Ecto neural progenitor cell (in vitro differentiated cells): ENCODE measurements around the gene EPG5.
"Not testable (repeated sequence)": the region's sequence is repeated elsewhere in the genome, so short reads cannot be mapped to it uniquely, and the experiment has no call there.

ENCODE experiments used
- DNase-seq: peaks from one replicate; pipeline ENCODE4 v3.0.0-alpha.2; 2018; ENCODE audit warnings: low spot score

EPG5 gene

GRCh38 chr18:45978084-45978483 is 11.0 kb upstream of the EPG5 start:
- DNase-seq, result no peak

- no peak for DNase-seq
These were observed 9.8 kb upstream of the EPG5 start for GRCh38 chr18:45976974-45977373.

GRCh38 chr18:45976566-45976965 is 9.4 kb upstream of the EPG5 start:
- no peak for DNase-seq

- DNase-seq, result no peak
These were observed 7.0 kb upstream of the EPG5 start for GRCh38 chr18:45974088-45974536.

DNA sequence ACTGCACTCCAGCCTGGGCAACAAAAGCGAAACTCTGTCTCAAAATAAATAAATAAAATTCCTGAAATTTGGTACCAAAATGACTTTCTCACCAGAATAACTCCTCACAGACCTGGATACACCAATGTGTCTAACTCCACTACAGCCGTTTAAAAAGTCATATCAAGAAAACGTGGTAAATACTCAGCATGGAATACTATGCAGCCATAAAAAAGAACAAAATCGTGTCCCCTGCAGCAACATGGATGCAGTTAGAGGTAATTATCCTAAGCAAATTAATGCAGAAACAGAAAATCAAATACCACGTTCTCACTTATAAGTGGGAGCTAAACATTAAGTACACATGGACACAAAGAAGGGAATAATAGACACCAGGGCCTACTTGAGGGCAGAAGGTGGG is 2.2 kb downstream of the EPG5 start:
- not testable (repeated sequence) for DNase-seq

DNA sequence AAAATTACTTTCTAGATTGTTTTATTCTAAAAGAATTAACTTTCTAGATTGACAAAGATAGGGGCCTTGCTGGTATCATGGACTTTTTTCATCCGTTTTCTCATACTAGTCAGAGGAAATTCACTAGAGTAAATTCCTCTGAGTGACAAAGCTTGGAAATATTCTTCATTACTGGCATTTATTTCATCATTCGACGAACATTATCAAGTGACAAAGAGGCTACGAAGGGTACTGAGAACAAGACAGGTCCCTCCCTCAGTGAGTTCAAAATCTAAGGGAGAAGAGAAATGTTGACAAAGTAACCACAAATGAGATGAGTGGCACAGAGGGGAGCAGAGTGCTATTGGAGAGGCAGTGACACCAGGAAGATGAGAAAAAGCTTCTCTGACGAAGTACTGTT is 4.3 kb downstream of the EPG5 start:
- no peak for DNase-seq

GRCh38 chr18:45962461-45962860 is 4.7 kb downstream of the EPG5 start:
- no peak for DNase-seq

GRCh38 chr18:45959484-45959883 is 7.6 kb downstream of the EPG5 start:
- not testable (repeated sequence) for DNase-seq

- no peak for DNase-seq
These were observed 8.4 kb downstream of the EPG5 start for GRCh38 chr18:45958730-45959129.

DNA sequence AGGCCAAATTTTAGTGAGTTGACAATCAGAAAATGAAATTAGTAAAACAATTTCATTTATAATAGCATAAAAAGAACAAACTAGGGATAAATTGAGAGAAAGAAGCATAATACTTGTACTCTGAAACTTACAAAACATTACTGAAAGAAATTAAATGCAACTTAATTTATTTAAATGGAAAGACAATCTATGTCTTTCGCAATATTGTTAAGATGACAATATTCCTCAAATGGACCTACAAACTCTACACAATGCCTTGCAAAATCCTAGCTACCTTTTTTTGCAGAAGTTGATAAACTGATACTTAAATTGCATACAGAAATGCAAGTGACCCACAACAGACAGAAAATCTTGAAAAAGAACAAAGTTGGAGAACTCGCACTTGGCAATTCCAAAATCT is 9.1 kb downstream of the EPG5 start:
- DNase-seq, result no peak

DNA sequence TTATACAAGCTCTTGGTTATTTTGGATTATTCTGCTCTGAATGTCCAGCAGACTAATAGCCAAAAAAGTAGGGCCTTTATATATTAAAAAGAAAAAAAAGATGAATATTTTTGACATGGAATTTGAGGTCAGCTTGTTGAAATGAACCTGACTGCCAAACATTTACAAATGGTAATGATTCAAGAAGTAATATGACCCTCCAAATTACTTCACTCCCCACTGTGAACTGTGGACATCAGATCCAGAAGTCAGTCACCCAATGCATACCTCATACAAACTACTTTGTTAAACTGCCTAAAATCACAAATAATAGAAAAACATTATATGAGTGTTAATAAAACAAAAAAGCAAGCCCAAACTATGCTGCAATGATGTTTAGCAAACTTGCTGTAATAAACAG is 10.0 kb downstream of the EPG5 start:
- no peak for DNase-seq

DNA sequence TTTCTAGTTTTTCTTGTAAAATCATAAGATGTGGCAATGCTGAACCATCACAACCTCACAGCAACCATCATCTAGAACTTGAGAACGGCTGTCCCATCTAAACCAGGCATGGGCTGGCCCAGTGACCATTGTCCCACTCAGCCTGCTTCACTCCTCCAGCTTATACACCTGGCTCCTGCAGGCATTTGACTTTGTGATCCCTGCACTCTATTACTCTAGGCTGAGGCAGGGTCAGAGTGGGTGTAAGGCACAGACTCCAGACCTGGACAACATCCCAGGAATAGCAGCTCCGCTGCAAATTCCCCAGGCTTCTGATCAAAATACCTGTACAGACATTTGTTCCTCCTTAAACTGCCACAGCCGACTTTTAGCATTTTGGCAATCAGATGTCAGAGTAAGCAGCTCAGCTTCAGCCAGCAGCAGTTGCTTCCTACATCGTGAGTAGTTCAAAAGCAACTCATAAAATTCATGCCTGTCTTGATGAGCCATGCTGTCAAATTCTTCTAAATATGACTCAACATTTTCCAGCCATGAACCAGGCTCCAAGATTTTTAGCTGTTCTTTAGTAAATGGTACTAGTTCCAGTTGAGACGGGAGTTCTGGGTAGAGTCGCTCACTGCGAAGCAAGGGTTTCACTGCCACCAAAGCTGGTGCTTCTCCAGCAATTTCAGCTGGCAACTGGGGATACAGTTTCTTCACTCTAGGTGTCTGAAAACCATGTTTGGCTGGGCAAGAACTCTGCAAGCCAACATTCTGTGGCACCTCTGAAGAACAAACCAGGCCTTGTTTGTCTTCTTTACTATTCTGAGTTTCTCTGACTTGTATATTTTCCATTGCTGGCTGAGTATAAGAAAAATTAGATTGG is 12.8 kb downstream of the EPG5 start:
- no peak for DNase-seq

- DNase-seq, result no peak
These were observed 16.0 kb downstream of the EPG5 start for GRCh38 chr18:45951016-45951714.

- no peak for DNase-seq
These were observed 21.5 kb downstream of the EPG5 start for GRCh38 chr18:45945669-45946068.

DNA sequence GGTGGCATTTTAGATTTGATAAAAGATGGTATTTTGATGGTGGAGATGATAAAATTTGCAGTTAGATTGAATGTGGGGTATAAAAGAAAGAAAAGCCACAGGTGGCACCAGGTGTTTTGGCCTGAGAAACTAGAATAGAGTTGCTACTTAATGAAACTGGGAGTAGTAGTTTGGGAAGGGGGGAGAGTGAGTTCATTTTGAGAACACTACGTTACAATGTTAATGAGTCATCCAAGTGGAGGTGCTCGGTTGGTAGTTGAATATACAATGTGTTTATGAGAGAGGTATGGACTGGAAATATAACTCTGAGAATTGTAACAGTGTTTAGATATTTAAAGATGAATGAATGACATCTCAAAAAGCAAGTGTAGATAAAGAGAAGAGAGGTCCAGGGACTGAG is 26.4 kb downstream of the EPG5 start:
- DNase-seq, result no peak

- no peak for DNase-seq
These were observed 27.9 kb downstream of the EPG5 start for GRCh38 chr18:45939236-45939635.

GRCh38 chr18:45938488-45938935 is 28.6 kb downstream of the EPG5 start:
- no peak for DNase-seq

DNA sequence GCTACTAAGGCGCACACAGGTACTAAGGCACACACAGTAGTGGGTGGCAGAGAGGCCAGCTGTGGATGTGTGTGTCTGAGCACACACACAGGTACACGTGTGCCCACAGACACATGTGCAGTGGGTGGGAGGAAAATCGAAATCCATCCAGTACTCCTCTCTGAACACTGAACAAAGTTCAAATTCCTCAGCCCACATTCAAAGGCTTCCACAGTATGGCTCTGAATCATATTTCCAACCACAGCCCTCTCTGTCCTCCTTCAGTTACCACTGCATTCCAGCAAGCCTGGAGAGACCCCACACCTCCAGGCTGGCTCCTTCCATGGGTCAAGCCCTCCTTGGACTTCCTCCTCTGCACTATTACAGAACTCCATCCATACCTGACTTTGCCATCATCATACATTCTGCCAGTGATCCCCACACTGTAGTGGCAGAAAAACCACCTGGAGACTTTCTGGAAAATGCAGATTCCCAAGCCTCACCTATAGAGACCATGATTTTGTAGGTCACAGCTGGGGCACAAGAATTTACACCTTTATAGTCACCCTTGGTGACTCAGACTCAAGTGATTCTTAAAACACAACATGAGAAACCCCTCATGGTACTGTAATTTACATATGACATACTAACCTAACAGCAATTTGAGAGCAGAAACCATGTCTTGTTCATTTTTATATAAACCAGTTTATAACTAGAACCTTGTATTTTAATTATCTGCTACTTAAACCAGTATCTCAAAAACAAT is 31.4 kb downstream of the EPG5 start:
- DNase-seq, result no peak

DNA sequence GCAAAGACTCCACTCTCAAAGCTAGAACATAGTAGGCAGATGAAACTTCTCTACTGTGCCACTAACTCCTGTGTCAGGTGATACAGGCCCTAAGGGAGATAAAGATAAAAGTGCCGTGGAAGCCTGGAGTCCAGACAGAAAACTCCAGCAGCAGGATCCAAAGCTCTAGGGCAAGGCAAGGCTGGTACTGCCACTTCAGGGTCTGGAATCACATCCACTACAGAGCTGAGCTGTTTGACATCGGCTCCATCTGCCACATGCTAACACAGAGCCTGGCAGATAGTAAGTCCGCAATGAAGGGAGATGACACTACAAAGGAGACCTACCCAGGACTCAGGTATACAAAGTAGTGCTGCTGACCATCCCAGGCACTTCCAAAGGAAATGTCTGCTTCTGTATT is 34.4 kb downstream of the EPG5 start:
- DNase-seq, result no peak

- DNase-seq, result no peak
These were observed 36.2 kb downstream of the EPG5 start for GRCh38 chr18:45930963-45931362.

GRCh38 chr18:45926691-45927090 is 40.4 kb downstream of the EPG5 start:
- no peak for DNase-seq

DNA sequence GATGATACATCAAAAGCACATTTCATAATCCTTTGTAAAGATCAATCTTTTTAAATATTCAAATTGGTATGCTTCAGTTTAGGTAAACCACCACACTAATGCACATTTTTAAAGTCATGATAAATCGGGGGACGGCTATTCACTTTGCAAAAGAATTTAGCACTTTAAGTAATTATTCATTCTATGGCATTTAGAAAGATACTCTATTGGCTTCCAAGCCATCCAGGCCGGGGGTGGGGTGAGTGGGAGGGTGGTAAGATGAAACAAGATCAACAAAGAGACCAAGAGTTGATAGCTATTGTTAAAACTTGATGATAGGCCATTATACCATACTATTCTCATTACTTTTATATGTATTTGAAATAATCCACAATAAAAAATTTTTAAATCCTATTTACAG is 41.0 kb downstream of the EPG5 start:
- DNase-seq, result no peak

GRCh38 chr18:45923138-45923537 is 44.0 kb downstream of the EPG5 start:
- DNase-seq, result no peak
